Upper lobe of left lung (tissue), 6 donors: ENCODE results near the gene FILIP1L. TPM values are rescaled to one million over a fixed set of nuclear protein-coding genes. Genes with fewer than 3 reads are reported as not detected.
A peak's percentile ranks its signal among the peaks of the same experiment; 100 is the strongest.

Experiments
- ATAC-seq, 2 donors: fragments of 200-7000 bp; cut with Tn5 transposase; one replicate each; pipeline ENCODE4 v1.9.1; 2022; ENCODE audit warnings: mild to moderate bottlenecking in 2 of 2, moderate library complexity in 2 of 2; ENCODE audit not compliant: low FRiP score in 2 of 2
- DNase-seq, 2 donors: peaks; one replicate each; pipeline ENCODE4 v3.0.0-alpha.2; 2019 to 2020
- H3K27ac ChIP-seq, 4 donors: fragments of 200-600 bp; sonication (generic); one replicate each; pipeline ENCODE4 v1.5.1; 2016 to 2019
- H3K27me3 ChIP-seq, 4 donors: fragments of 200-600 bp; sonication (generic); one replicate each; pipeline ENCODE4 v1.5.1; 2017 to 2019
- H3K36me3 ChIP-seq, 4 donors: fragments of 200-600 bp; sonication (generic); one replicate each; pipeline ENCODE4 v1.5.1; 2016 to 2019
- H3K4me1 ChIP-seq, 4 donors: fragments of 200-600 bp; sonication (generic); one replicate each; pipeline ENCODE4 v1.5.1; 2018 to 2019
- H3K4me3 ChIP-seq, 4 donors: fragments of 200-600 bp; sonication (generic); one replicate each; pipeline ENCODE4 v1.5.1; 2017 to 2019; ENCODE audit warnings: mild to moderate bottlenecking in 2 of 4, moderate library complexity in 1 of 4
- H3K9me3 ChIP-seq, 4 donors: fragments of 200-600 bp; sonication (generic); one replicate each; pipeline ENCODE4 v1.5.1; 2018 to 2019
- CTCF ChIP-seq, 6 experiments: fragments of 450-650 bp in 4 of 6; fragments of 200-600 bp in 2 of 6; sonication (generic) in 2 of 6; IDR thresholded peaks; one replicate each; pipeline ENCODE4 v1.5.1; 2016 to 2019; ENCODE audit warnings: antibody characterized with exemption in 6 of 6
- EP300 ChIP-seq, 4 donors: sonication (generic); formaldehyde crosslinking; IDR thresholded peaks; one replicate each; pipeline ENCODE4 v1.5.1; 2017; ENCODE audit warnings: antibody characterized with exemption in 4 of 4, control low read depth in 2 of 4
- POLR2A ChIP-seq, 4 donors: fragments of 450-650 bp; IDR thresholded peaks; one replicate each; pipeline ENCODE4 v1.5.1; 2016 to 2017; ENCODE audit warnings: antibody characterized with exemption in 4 of 4, mild to moderate bottlenecking in 2 of 4
- POLR2AphosphoS5 ChIP-seq, 2 donors: sonication (generic); formaldehyde crosslinking; IDR thresholded peaks; one replicate each; pipeline ENCODE4 v1.5.1; 2017; ENCODE audit warnings: antibody characterized with exemption in 2 of 2
- WGBS, 2 donors: methylation state at CpG; one replicate each; pipeline ENCODE4 v1.1.5; 2017 to 2018; 5-methylcytosine and 5-hydroxymethylcytosine counted together
- total RNA-seq, 6 donors: library from RNA; depleted of rRNA in 4 of 6; stranded (reverse); fragments of >200 nt in 4 of 6; gene quantifications; one replicate each; pipeline versions ENCODE4 v1.1.0 to v1.2.1, GENCODE V29; 2016 to 2021
- donor health status: DM: no; HTN: no; CAD: no; lungs with moderate emphysema.
- donor health status: DM: no; HTN: yes; CAD: no; lungs with severe emphysema.

The FILIP1L gene
- total RNA-seq, 6 donors from 2014 or later = 19.4 to 38.2 (median 25.9) TPM

DNA sequence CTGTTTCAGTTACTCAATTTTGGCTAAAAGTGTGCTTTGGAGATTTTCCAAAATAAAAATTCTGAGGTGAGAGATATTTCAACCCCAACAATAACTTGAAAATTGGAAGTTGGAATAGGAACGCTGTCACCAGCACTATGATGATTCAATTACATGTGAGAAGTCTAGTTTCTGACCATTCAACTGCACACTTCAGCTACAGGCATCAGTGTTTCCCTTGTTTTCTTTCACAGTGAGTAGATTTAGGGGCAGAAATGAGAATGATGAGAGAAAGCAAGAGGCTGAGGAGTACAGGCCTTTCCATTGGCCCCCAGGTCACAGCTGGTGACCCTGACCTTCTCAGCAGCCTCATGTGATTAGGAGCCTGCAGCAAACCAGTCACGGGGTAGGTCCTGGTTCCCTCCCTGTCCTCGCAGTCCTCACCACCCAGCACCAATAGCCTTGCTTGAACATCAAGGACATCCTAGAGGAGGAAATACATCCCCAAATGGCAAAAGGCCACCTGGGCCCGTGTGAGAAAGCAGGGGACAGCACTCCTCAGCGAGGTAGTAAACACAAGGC lies 10.0 kb upstream of the FILIP1L start:
- no peak for TF ChIP-seq POLR2A (IDR thresholded peaks at IDR 0.05)
- TF ChIP-seq EP300 (IDR thresholded peaks at IDR 0.05) = no peak
- no peak for TF ChIP-seq POLR2AphosphoS5 (IDR thresholded peaks at IDR 0.05)
- no peak for TF ChIP-seq CTCF (IDR thresholded peaks at IDR 0.05)
- WGBS, 2 donors = 76 to 78% methylated on average over 5 of the region's 5 CpGs
- Histone ChIP-seq H3K4me3 (no peak overlapping the region), H3K9me3 (no peaks in the 10 kb centered on the region), H3K27ac (no peak overlapping the region), H3K4me1 (no peaks in the 10 kb centered on the region), H3K36me3 (no peaks in the 10 kb centered on the region), H3K27me3 (no peaks in the 10 kb centered on the region)
- DNase-seq = no peak
- ATAC-seq = peak; percentile 26 to 43

DNA sequence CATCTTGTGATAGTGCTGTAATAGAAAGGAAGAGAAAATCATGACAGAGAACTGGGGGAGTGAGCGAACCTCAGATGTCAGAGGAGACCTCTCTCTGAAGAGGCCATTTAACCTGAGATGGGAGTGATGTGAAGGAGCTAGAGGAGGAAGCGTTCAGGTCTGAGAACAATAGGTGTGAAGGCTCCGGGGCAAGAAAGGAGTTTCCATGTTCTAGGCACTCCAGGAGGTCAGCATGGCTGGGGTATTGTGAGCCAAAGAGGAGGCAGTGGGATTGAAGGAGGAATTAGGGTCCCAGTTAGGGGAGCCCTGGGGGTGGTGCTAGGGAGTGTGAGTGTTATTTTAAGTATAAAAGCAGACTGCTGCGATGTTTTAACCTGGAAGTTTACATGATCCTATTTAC lies 8.8 kb upstream of the FILIP1L start:
- DNase-seq (no peak), ATAC-seq (no peak)
- H3K36me3 ChIP-seq = no peaks in the 10 kb centered on the region
- H3K4me3 ChIP-seq = no peak overlapping the region
- TF ChIP-seq POLR2A (IDR thresholded peaks at IDR 0.05) (no peak), POLR2AphosphoS5 (IDR thresholded peaks at IDR 0.05) (no peak), EP300 (IDR thresholded peaks at IDR 0.05) (no peak), CTCF (IDR thresholded peaks at IDR 0.05) (no peak)
- H3K9me3 ChIP-seq = no peaks in the 10 kb centered on the region
- H3K4me1 ChIP-seq = no peaks in the 10 kb centered on the region
- H3K27me3 ChIP-seq = no peaks in the 10 kb centered on the region
- no peak overlapping the region for H3K27ac ChIP-seq
- WGBS, 2 donors = 86 to 88% methylated on average over 4 of the region's 4 CpGs

- TF ChIP-seq EP300 (IDR thresholded peaks at IDR 0.05) (no peak), CTCF (IDR thresholded peaks at IDR 0.05) (no peak), POLR2A (IDR thresholded peaks at IDR 0.05) (no peak), POLR2AphosphoS5 (IDR thresholded peaks at IDR 0.05) (no peak)
- Histone ChIP-seq H3K9me3 (no peaks in the 10 kb centered on the region), H3K27me3 (no peaks in the 10 kb centered on the region), H3K36me3 (no peaks in the 10 kb centered on the region), H3K4me3 (no peak overlapping the region), H3K27ac (no peak overlapping the region), H3K4me1 (no peaks in the 10 kb centered on the region)
- ATAC-seq = no peak
- DNase-seq = no peak
- 92 to 100% methylated on average over 2 of the region's 2 CpGs for whole genome bisulfite sequencing, 2 donors
These were observed 8.0 kb upstream of the FILIP1L start for GRCh38 chr3:100122321-100122720.

- no peak for ATAC-seq
- no peak for DNase-seq
- Histone ChIP-seq H3K9me3 (no peaks in the 10 kb centered on the region), H3K27me3 (no peaks in the 10 kb centered on the region), H3K36me3 (no peaks in the 10 kb centered on the region), H3K27ac (no peak overlapping the region), H3K4me1 (no peaks in the 10 kb centered on the region), H3K4me3 (no peak overlapping the region)
- 92 to 98% methylated on average over 5 of the region's 5 CpGs for WGBS, 2 donors
- no peak for TF ChIP-seq CTCF (IDR thresholded peaks at IDR 0.05)
- TF ChIP-seq POLR2A (IDR thresholded peaks at IDR 0.05) = no peak
- no peak for TF ChIP-seq EP300 (IDR thresholded peaks at IDR 0.05)
- TF ChIP-seq POLR2AphosphoS5 (IDR thresholded peaks at IDR 0.05) = no peak
These were observed 6.4 kb upstream of the FILIP1L start for GRCh38 chr3:100120693-100121092.

DNA sequence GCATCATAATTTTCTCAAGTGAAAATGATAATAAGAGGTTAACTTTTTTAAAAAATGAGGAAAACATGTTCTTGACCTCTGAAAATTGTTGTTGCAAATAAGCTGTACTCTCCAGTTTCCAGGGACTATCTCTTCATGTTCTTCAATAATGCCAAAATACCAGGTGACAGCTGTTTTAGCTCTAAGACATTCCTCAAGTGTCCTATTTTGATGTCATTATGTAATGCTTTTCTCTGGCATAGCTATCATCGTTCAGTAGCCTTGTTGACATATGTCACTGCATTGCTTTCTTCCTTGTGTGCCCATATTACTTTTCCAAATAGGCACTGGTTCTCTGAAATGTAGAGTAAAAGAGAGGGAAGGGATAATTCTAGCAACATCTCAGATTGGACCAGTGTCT lies 5.7 kb upstream of the FILIP1L start:
- Histone ChIP-seq H3K9me3 (no peaks in the 10 kb centered on the region), H3K27ac (no peak overlapping the region), H3K36me3 (no peaks in the 10 kb centered on the region), H3K4me1 (no peaks in the 10 kb centered on the region), H3K27me3 (no peaks in the 10 kb centered on the region), H3K4me3 (no peak overlapping the region)
- TF ChIP-seq CTCF (IDR thresholded peaks at IDR 0.05) (no peak), EP300 (IDR thresholded peaks at IDR 0.05) (no peak), POLR2A (IDR thresholded peaks at IDR 0.05) (no peak), POLR2AphosphoS5 (IDR thresholded peaks at IDR 0.05) (no peak)
- ATAC-seq = no peak
- no peak for DNase-seq
- WGBS, 2 donors = 10 to 36% methylated on average over 1 of the region's 1 CpG
